Mesenchymal stem cell (in vitro differentiated cells and primary cell): ENCODE results near the gene ANHX. TPM values are rescaled to one million over a fixed set of nuclear protein-coding genes. Genes with fewer than 3 reads are reported as not detected.
"Not testable (repeated sequence)": the region's sequence is repeated elsewhere in the genome, so short reads cannot be mapped to it uniquely, and the experiment has no call there.

Experiments used
- DNase-seq: peaks from one replicate; pipeline ENCODE4 v3.0.0-alpha.2; 2013
- H2AFZ ChIP-seq: one replicate; pipeline ENCODE4 v1.6.1; 2013; ENCODE audit warnings: low read depth, mild to moderate bottlenecking, control low read depth, inconsistent platforms, low read length, moderate library complexity
- H2AK5ac ChIP-seq: 2 replicates; pipeline ENCODE4 v1.6.1; 2013; ENCODE audit warnings: low read length, moderate library complexity, mild to moderate bottlenecking, inconsistent platforms; ENCODE audit not compliant: severe bottlenecking
- H2BK120ac ChIP-seq: one replicate; pipeline ENCODE4 v1.6.1; 2013; ENCODE audit warnings: low read depth, mild to moderate bottlenecking, inconsistent platforms, low read length, moderate library complexity
- H2BK12ac ChIP-seq, 2 experiments: one replicate each; pipeline ENCODE4 v1.6.1; 2013; ENCODE audit warnings: inconsistent platforms in 2 of 2, low read length in 2 of 2, mild to moderate bottlenecking in 2 of 2, moderate library complexity in 2 of 2, control low read depth in 1 of 2
- H2BK15ac ChIP-seq: one replicate; pipeline ENCODE4 v1.6.1; 2013; ENCODE audit warnings: mild to moderate bottlenecking, low read depth, inconsistent platforms; ENCODE audit not compliant: poor library complexity, severe bottlenecking
- H2BK5ac ChIP-seq: 2 replicates; pipeline ENCODE4 v1.6.1; 2013; ENCODE audit warnings: low read depth, mild to moderate bottlenecking, low read length, control low read depth, inconsistent platforms; ENCODE audit not compliant: poor library complexity, severe bottlenecking
- H3K14ac ChIP-seq, 2 experiments: one replicate each; pipeline ENCODE4 v1.6.1; 2013; ENCODE audit warnings: inconsistent platforms in 2 of 2, low read length in 2 of 2, control low read depth in 1 of 2, mild to moderate bottlenecking in 1 of 2, moderate library complexity in 1 of 2
- H3K18ac ChIP-seq, 2 experiments: one replicate each; pipeline ENCODE4 v1.6.1; 2013; ENCODE audit warnings: inconsistent platforms in 2 of 2, low read length in 2 of 2, control low read depth in 1 of 2, low read depth in 1 of 2, mild to moderate bottlenecking in 1 of 2
- H3K23ac ChIP-seq, 2 experiments: one replicate each; pipeline ENCODE4 v1.6.1; 2013; ENCODE audit warnings: inconsistent platforms in 2 of 2, low read length in 2 of 2, mild to moderate bottlenecking in 2 of 2, moderate library complexity in 2 of 2, control low read depth in 1 of 2
- H3K27ac ChIP-seq: 2 replicates; pipeline ENCODE4 v1.5.1; 2013; ENCODE audit warnings: mild to moderate bottlenecking, moderate library complexity, low read length, control low read depth, inconsistent platforms; ENCODE audit not compliant: poor library complexity, severe bottlenecking
- H3K27me3 ChIP-seq, 2 experiments: 2 replicates each; pipeline versions ENCODE4 v1.6.1 to v1.7.0; 2013; ENCODE audit warnings: low read length in 2 of 2, mild to moderate bottlenecking in 2 of 2, moderate library complexity in 2 of 2, control low read depth in 1 of 2, inconsistent platforms in 1 of 2; ENCODE audit not compliant: control insufficient read depth in 1 of 2, insufficient read depth in 1 of 2
- H3K36me3 ChIP-seq, 2 experiments: 2 replicates each; pipeline versions ENCODE4 v1.6.1 to v1.7.0; 2013; ENCODE audit warnings: low read length in 2 of 2, control low read depth in 1 of 2, inconsistent platforms in 1 of 2, low read depth in 1 of 2, mild to moderate bottlenecking in 1 of 2; ENCODE audit not compliant: insufficient read depth in 2 of 2, control insufficient read depth in 1 of 2
- H3K4ac ChIP-seq, 2 experiments: one replicate each; pipeline ENCODE4 v1.6.1; 2013; ENCODE audit warnings: inconsistent platforms in 2 of 2, low read length in 2 of 2, mild to moderate bottlenecking in 2 of 2, moderate library complexity in 2 of 2, control low read depth in 1 of 2, low read depth in 1 of 2
- H3K4me1 ChIP-seq: 2 replicates; pipeline ENCODE4 v1.6.1; 2013; ENCODE audit warnings: low read depth, low read length, control low read depth; ENCODE audit not compliant: control insufficient read depth, insufficient read depth
- H3K4me2 ChIP-seq: 2 replicates; pipeline ENCODE4 v1.6.1; 2013; ENCODE audit warnings: low read length, mild to moderate bottlenecking, inconsistent platforms; ENCODE audit not compliant: poor library complexity, severe bottlenecking
- H3K4me3 ChIP-seq, 2 experiments: 2 replicates each; pipeline versions ENCODE4 v1.5.1 to v1.7.0; 2013; ENCODE audit warnings: low read length in 2 of 2, mild to moderate bottlenecking in 2 of 2, control low read depth in 1 of 2, low read depth in 1 of 2; ENCODE audit not compliant: insufficient read depth in 1 of 2
- H3K79me1 ChIP-seq: replicated peaks from 2 replicates; pipeline ENCODE4 v1.6.1; 2013; ENCODE audit warnings: mild to moderate bottlenecking, control low read depth, low read length, inconsistent platforms; ENCODE audit not compliant: poor library complexity, severe bottlenecking
- H3K9ac ChIP-seq: 2 replicates; pipeline ENCODE4 v1.7.0; 2013; ENCODE audit warnings: mild to moderate bottlenecking, low read length, moderate library complexity
- H3K9me3 ChIP-seq: 2 replicates; pipeline ENCODE4 v1.7.0; 2013; ENCODE audit warnings: mild to moderate bottlenecking, low read length; ENCODE audit not compliant: control insufficient read depth
- H4K8ac ChIP-seq: one replicate; pipeline ENCODE4 v1.6.1; 2013; ENCODE audit warnings: inconsistent platforms, mild to moderate bottlenecking, low read length, moderate library complexity
- H4K91ac ChIP-seq: one replicate; pipeline ENCODE4 v1.6.1; 2013; ENCODE audit warnings: mild to moderate bottlenecking, low read length, inconsistent platforms
- WGBS: methylation state at CpG from one replicate; pipeline ENCODE4 v1.1.7; 2013; ENCODE audit warnings: mixed read lengths; 5-methylcytosine and 5-hydroxymethylcytosine counted together
- polyA plus RNA-seq, 2 experiments: library from polyadenylated mRNA; stranded (reverse); fragments of 200-250 nt; gene quantifications; one replicate each; pipeline ENCODE4 v1.2.3, GENCODE V29; 2013

ANHX gene
- not detected for polyA plus RNA-seq (2013, experiment 1 of 2)
- not detected for polyA plus RNA-seq (2013, experiment 2 of 2)

GRCh38 chr12:133235401-133236112 is at the start of gene ANHX:
Gene ANHX (minus strand): TSS chr12:133235877. CDS start chr12:133234356, 1,521 bp downstream.
- Histone ChIP-seq H3K9ac (no peak within 1 kb of the TSS), H3K4ac (no peak within 1 kb of the TSS), H3K9me3 (peaks cover 50% of the 10 kb centered on the region), H3K4me3 (no peak within 1 kb of the TSS), H2BK5ac (no peak within 1 kb of the TSS), H3K36me3 (no peaks in the 10 kb centered on the region), H2BK120ac (no peak within 1 kb of the TSS), H3K79me1 (no peaks in the 10 kb centered on the region), H4K8ac (no peak within 1 kb of the TSS), H3K27me3 (no peaks in the 10 kb centered on the region), H3K14ac (no peak within 1 kb of the TSS), H3K23ac (no peak within 1 kb of the TSS), H4K91ac (no peak within 1 kb of the TSS), H2BK15ac (no peak within 1 kb of the TSS), H3K4me1 (no peaks in the 10 kb centered on the region), H3K18ac (no peak within 1 kb of the TSS), H3K27ac (no peak within 1 kb of the TSS), H2AFZ (no peak within 1 kb of the TSS), H3K4me2 (no peak within 1 kb of the TSS), H2BK12ac (no peak within 1 kb of the TSS), H2AK5ac (no peak within 1 kb of the TSS)
- no peak for DNase-seq
- 91% methylated on average over 54 of the region's 61 CpGs for WGBS

- H3K4me3 ChIP-seq, H2BK120ac ChIP-seq, H2AFZ ChIP-seq, H2AK5ac ChIP-seq, DNase-seq, H3K79me1 ChIP-seq, H3K4me2 ChIP-seq, H2BK15ac ChIP-seq, H2BK12ac ChIP-seq, H2BK5ac ChIP-seq, H3K36me3 ChIP-seq, H4K91ac ChIP-seq, H3K23ac ChIP-seq, H3K27ac ChIP-seq, H3K4me1 ChIP-seq, H3K4ac ChIP-seq, H4K8ac ChIP-seq, H3K9ac ChIP-seq, H3K27me3 ChIP-seq, H3K14ac ChIP-seq, H3K18ac ChIP-seq, H3K9me3 ChIP-seq: not testable (repeated sequence)
- WGBS, result 91% methylated on average over 11 of the region's 11 CpGs
Measured at GRCh38 chr12:133264668-133265067, 29.0 kb upstream of the ANHX start.

DNA sequence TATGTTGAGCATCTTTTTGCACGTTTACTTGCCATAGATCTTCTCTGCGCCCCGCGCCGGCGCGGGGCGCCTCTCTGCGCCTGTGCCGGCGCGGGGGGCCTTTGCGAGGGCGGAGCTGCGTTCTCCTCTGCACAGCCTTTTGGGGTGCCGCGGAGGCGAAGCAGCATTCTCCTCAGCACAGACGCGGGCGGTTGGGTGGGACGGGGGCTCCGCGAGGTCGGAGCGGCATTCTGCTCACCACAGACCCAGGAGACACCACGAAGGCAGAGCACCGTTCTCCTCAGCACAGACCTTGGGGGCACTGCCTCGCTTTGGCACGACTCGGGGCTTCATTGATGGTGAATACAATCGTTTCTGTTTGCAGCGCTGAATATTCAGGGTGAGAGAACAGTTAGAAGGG is 28.5 kb upstream of the ANHX start:
- peak; percentile 1 for DNase-seq
- no peaks in the 10 kb centered on the region for H3K27me3 ChIP-seq
- H3K4me1 ChIP-seq, result no peaks in the 10 kb centered on the region
- H2BK120ac ChIP-seq, result no peak overlapping the region
- H2AK5ac ChIP-seq, result no peak overlapping the region
- no peaks in the 10 kb centered on the region for H3K36me3 ChIP-seq
- H3K23ac ChIP-seq, result no peak overlapping the region
- no peaks in the 10 kb centered on the region for H3K9me3 ChIP-seq
- no peak overlapping the region for H3K18ac ChIP-seq
- H3K14ac ChIP-seq, result no peak overlapping the region
- 95% methylated on average over 33 of the region's 33 CpGs for WGBS
- H4K91ac ChIP-seq, result no peak overlapping the region
- H4K8ac ChIP-seq, result no peak overlapping the region
- no peak overlapping the region for H2AFZ ChIP-seq
- H3K4me2 ChIP-seq, result no peak overlapping the region
- no peak overlapping the region for H2BK12ac ChIP-seq
- no peak overlapping the region for H3K4ac ChIP-seq
- H3K9ac ChIP-seq, result no peak overlapping the region
- no peaks in the 10 kb centered on the region for H3K79me1 ChIP-seq
- no peak overlapping the region for H2BK5ac ChIP-seq
- H3K4me3 ChIP-seq, result no peak overlapping the region
- H3K27ac ChIP-seq, result no peak overlapping the region
- no peak overlapping the region for H2BK15ac ChIP-seq

DNA sequence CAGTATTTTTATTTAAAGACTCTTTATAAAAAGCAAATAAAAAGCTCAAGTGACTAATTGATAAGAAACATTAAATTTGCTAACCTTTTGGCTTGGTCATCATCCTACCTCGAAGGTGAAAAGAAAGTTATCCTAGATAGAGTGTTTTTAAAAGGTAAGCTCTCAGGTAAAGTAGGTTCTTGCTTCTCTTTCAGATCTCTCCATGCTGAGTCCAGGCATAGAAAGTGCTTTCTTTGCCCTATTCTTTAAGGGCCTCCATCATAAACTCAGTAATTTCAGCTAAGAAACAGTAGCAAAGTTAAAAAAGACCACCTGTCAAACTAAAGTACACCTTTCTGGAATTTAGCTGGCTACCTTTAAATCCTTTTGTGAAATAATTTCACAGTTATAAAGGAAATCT is 20.6 kb upstream of the ANHX start:
- Histone ChIP-seq H2AK5ac (no peak overlapping the region), H4K91ac (no peak overlapping the region), H3K27ac (no peak overlapping the region), H3K4me3 (no peak overlapping the region), H2BK15ac (no peak overlapping the region), H2BK5ac (no peak overlapping the region), H3K9ac (no peak overlapping the region), H3K23ac (no peak overlapping the region), H3K18ac (no peak overlapping the region), H3K9me3 (peaks cover 30% of the 10 kb centered on the region), H3K27me3 (no peaks in the 10 kb centered on the region), H3K4me2 (no peak overlapping the region), H3K4ac (no peak overlapping the region), H4K8ac (no peak overlapping the region), H2BK120ac (no peak overlapping the region), H3K4me1 (no peaks in the 10 kb centered on the region), H3K14ac (no peak overlapping the region), H2AFZ (no peak overlapping the region), H3K79me1 (no peaks in the 10 kb centered on the region), H3K36me3 (no peaks in the 10 kb centered on the region), H2BK12ac (no peak overlapping the region)
- DNase-seq, result no peak
- WGBS, result no CpG with 5 or more reads among the region's 1 CpG
